Parathyroid adenoma (tissue), 2 donors: ENCODE data around the gene LRRC63.

Experiments used
- H2AFZ ChIP-seq: fragments of 300-600 bp; sonication (generic); one replicate; pipeline ENCODE4 v1.7.0; 2017; ENCODE audit warnings: antibody characterized with exemption, mild to moderate bottlenecking
- H3K27ac ChIP-seq: fragments of 300-600 bp; sonication (generic); one replicate; pipeline ENCODE4 v1.7.0; 2017
- H3K27me3 ChIP-seq: fragments of 300-600 bp; sonication (generic); one replicate; pipeline ENCODE4 v1.7.0; 2017; ENCODE audit warnings: low read length; ENCODE audit not compliant: control insufficient read depth, insufficient read depth
- H3K36me3 ChIP-seq: fragments of 300-600 bp; sonication (generic); one replicate; pipeline ENCODE4 v1.7.0; 2017; ENCODE audit warnings: low read length; ENCODE audit not compliant: control insufficient read depth, insufficient read depth
- H3K4me1 ChIP-seq: fragments of 300-600 bp; sonication (generic); one replicate; pipeline ENCODE4 v1.7.0; 2017; ENCODE audit warnings: control low read depth
- H3K4me2 ChIP-seq: fragments of 300-600 bp; sonication (generic); one replicate; pipeline ENCODE4 v1.7.0; 2017; ENCODE audit warnings: low read length
- H3K4me3 ChIP-seq: fragments of 300-600 bp; sonication (generic); one replicate; pipeline ENCODE4 v1.7.0; 2017; ENCODE audit warnings: low read depth, low read length
- H3K79me2 ChIP-seq: fragments of 300-600 bp; sonication (generic); one replicate; pipeline ENCODE4 v1.7.0; 2017; ENCODE audit warnings: control low read depth
- H3K9ac ChIP-seq: fragments of 300-600 bp; sonication (generic); one replicate; pipeline ENCODE4 v1.7.0; 2017; ENCODE audit warnings: mild to moderate bottlenecking
- H3K9me3 ChIP-seq: fragments of 300-600 bp; sonication (generic); one replicate; pipeline ENCODE4 v1.7.0; 2017; ENCODE audit warnings: low read length; ENCODE audit not compliant: control insufficient read depth
- CTCF ChIP-seq: fragments of 300-600 bp; sonication (generic); IDR thresholded peaks from one replicate; pipeline ENCODE4 v1.7.0; 2017; ENCODE audit warnings: antibody characterized with exemption, mild to moderate bottlenecking
- donor health status: primary hyperparathyroidism.

The LRRC63 gene

GRCh38 chr13:46295491-46296114, 83.9 kb downstream of the LRRC63 start:
- H3K9me3 ChIP-seq, result no peaks in the 10 kb centered on the region
- peak overlapping the region; percentile 54 for H3K4me2 ChIP-seq
- no peak overlapping the region for H3K4me3 ChIP-seq
- no peaks in the 10 kb centered on the region for H3K79me2 ChIP-seq
- H2AFZ ChIP-seq, result peak overlapping the region; percentile 42
- no peaks in the 10 kb centered on the region for H3K36me3 ChIP-seq
- peaks cover 19% of the 10 kb centered on the region for H3K4me1 ChIP-seq
- peak overlapping the region; percentile 97 for H3K27ac ChIP-seq
- H3K27me3 ChIP-seq, result no peaks in the 10 kb centered on the region
- peak overlapping the region; percentile 6 for H3K9ac ChIP-seq
- TF ChIP-seq CTCF, result no peak

GRCh38 chr13:46296115-46296822, 84.5 kb downstream of the LRRC63 start:
- peak overlapping the region; percentile 97 for H3K27ac ChIP-seq
- no peak for TF ChIP-seq CTCF
- H3K27me3 ChIP-seq, result no peaks in the 10 kb centered on the region
- H3K4me2 ChIP-seq, result peak overlapping the region; percentile 54
- no peaks in the 10 kb centered on the region for H3K9me3 ChIP-seq
- H3K79me2 ChIP-seq, result no peaks in the 10 kb centered on the region
- no peak overlapping the region for H3K9ac ChIP-seq
- H3K36me3 ChIP-seq, result no peaks in the 10 kb centered on the region
- peaks cover 19% of the 10 kb centered on the region for H3K4me1 ChIP-seq
- no peak overlapping the region for H3K4me3 ChIP-seq
- H2AFZ ChIP-seq, result peak overlapping the region; percentile 60

- no peak overlapping the region for H3K9ac ChIP-seq
- no peaks in the 10 kb centered on the region for H3K36me3 ChIP-seq
- peak overlapping the region; percentile 97 for H3K27ac ChIP-seq
- peak overlapping the region; percentile 60 for H2AFZ ChIP-seq
- H3K79me2 ChIP-seq, result no peaks in the 10 kb centered on the region
- H3K9me3 ChIP-seq, result no peaks in the 10 kb centered on the region
- H3K4me1 ChIP-seq, result peaks cover 19% of the 10 kb centered on the region
- H3K27me3 ChIP-seq, result no peaks in the 10 kb centered on the region
- TF ChIP-seq CTCF, result no peak
- H3K4me2 ChIP-seq, result peak overlapping the region; percentile 23
- no peak overlapping the region for H3K4me3 ChIP-seq
These were observed 85.2 kb downstream of the LRRC63 start for GRCh38 chr13:46296921-46297320.

DNA sequence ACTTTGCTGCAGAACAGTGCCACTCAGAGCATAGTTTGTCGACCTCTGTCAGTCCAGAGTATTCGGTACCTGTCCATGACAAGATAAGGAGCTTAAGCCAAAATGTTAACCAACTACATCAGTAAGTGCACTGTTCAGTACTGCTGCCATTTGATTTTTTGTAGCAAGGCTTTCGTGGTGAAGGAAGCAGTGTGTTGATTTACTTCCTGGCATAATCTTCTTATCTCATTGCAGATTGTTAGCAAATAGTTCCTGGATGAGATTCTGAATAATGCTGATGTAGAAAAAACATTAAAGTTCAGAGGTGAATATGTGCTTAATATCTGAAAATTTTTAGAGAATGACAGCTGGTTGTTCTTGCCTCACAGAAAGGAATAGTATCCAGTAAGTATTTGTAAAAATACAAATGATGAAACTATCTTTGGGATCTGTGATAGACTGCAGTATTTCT, 85.7 kb downstream of the LRRC63 start:
- peak overlapping the region; percentile 97 for H3K27ac ChIP-seq
- H3K4me1 ChIP-seq, result peaks cover 19% of the 10 kb centered on the region
- TF ChIP-seq CTCF, result no peak
- peak overlapping the region; percentile 60 for H2AFZ ChIP-seq
- no peaks in the 10 kb centered on the region for H3K9me3 ChIP-seq
- H3K79me2 ChIP-seq, result no peaks in the 10 kb centered on the region
- no peaks in the 10 kb centered on the region for H3K36me3 ChIP-seq
- H3K4me3 ChIP-seq, result no peak overlapping the region
- no peaks in the 10 kb centered on the region for H3K27me3 ChIP-seq
- H3K4me2 ChIP-seq, result peak overlapping the region; percentile 23
- H3K9ac ChIP-seq, result no peak overlapping the region
